GM19193 (cell line): Measurements from ENCODE around the gene MYH13.

ENCODE experiments used
- POLR2A ChIP-seq: IDR thresholded peaks from 4 replicates; pipeline ENCODE4 v1.6.1; 2011; ENCODE audit not compliant: insufficient read depth, insufficient read length; ENCODE audit errors: extremely low read depth

The MYH13 gene

GRCh38 chr17:10372906-10373305 is at the start of gene MYH13:
TSS of gene MYH13 (minus strand) at chr17:10373006. CDS start at chr17:10364530, 8,476 bp downstream.
- TF ChIP-seq POLR2A, result no peak

DNA sequence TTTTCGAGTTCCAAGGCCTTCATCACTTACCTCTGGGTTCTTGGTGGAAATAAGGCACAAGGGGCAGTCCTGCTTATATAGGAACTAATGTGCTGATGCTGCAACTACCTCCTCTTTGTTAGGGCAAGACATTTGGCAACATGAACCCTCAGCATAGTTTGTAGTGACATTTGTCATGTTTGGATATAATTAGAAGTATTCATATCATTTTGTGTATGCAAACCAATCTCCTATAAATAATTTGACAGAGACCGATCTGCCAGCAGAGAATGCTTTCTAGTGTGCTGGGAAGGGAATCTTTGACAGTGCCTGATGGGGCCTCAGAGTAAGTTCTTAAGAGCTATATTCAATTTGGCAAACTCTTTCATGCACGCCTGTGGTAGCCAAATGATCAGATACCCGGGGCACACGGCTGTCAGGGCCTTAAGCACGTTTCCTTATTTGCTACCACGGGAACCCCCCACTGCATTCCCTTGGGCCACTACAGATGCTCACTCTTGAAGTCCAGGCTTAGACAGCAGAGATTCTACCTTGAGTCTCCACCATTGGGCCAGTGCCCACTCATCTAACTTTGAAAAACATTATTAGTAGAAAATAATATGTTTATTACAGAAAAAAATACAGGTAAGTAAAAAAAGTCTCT is 49.2 kb upstream of the MYH13 start, which contains the start of gene MYH8:
Gene MYH8, minus strand, starts transcription at position 51 of the 643 bp plus-strand sequence. CDS start 1,723 bp downstream, outside the sequence.
- no peak for TF ChIP-seq POLR2A

- TF ChIP-seq POLR2A, result no peak
Observed at GRCh38 chr17:10421211-10421610, 48.4 kb upstream of the MYH13 start.

GRCh38 chr17:10420811-10421210 is 48.0 kb upstream of the MYH13 start:
- no peak for TF ChIP-seq POLR2A

DNA sequence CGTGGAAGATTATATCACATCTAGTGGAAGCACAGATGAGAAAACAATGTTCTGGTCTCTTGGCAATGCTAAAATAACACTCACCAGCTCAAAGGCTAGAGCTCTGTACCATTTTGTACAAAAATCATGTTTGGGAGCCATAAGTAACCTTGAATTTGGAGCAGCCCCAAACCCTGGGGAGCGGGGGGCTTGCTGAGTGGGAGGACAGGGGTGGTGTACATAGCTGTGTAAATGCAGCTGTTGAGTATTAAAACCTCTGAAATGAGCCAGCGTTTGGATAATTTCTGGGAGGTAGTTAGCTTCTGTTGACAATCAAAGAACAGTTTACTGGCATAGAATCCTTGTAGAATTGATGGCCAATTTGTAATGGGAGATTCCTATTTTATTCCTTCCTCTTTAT is 44.6 kb upstream of the MYH13 start:
- no peak for TF ChIP-seq POLR2A

DNA sequence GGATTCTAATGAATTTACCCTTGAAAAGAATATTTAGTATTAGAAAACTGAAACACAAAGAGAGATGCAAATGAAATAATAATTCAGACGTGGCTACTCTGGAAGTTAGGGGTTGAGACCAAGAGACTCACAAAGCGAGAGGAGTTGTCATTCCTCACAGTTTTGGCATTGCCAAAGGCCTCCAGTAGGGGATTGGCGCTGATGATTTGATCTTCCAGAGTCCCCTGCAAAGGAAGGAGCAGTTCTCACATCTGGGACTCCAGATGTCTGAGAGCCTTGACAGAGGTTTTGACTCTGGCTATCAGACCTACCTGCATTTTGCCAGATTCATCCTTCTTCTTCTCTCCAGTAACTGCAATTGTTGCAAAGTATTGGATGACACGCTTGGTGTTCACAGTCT is 42.4 kb upstream of the MYH13 start:
- TF ChIP-seq POLR2A, result no peak

DNA sequence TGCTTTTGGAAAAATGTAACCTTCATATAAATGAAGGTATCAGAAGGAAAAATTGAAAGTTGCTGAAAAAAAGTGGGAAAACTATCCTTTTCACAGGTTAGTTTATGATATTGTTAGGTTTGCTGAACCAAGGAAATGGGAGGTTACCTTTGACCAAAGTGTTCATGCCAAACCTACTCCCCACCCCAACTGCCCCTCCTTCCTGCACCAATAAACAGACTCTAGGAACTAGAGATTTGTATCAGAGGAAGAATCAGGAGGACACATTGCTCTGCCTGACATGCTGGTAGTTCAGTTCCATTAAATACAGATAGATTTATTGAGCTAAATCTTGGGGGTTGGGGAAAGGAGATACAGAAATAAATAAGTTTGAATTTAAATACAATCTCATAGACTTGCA is 30.8 kb upstream of the MYH13 start:
- no peak for TF ChIP-seq POLR2A

GRCh38 chr17:10398352-10398751 is 25.5 kb upstream of the MYH13 start:
- TF ChIP-seq POLR2A, result no peak

DNA sequence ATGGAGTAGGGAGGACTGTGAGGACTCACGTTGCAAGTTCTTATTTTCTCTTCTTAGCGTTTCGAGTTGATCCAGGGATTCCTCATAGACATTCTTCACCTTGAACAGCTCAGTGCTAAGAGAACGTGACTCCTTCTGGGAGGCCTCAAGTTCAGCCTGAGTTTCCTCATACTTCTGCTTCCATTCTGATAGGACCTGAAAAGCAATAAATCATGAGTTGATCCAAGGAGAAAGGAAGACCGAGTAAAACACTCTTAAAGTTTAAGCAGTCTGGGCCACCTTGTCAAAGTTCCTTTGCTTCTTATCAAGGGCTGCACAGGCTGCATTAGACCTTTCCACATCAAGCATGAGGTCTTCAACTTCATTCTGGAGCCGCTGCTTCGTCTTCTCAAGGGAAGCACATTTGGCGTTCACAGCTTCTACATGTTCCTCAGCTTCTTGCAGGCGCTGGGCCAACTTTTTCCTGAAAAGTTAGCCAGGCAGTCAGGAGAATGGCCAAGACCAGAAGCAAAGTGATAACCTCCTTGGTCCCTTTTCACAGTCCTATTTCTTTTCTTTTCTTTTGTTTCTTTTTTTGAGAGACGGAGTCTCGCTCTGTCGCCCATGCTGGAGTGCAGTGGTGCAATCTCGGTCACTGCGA is 23.8 kb upstream of the MYH13 start:
- TF ChIP-seq POLR2A, result no peak

DNA sequence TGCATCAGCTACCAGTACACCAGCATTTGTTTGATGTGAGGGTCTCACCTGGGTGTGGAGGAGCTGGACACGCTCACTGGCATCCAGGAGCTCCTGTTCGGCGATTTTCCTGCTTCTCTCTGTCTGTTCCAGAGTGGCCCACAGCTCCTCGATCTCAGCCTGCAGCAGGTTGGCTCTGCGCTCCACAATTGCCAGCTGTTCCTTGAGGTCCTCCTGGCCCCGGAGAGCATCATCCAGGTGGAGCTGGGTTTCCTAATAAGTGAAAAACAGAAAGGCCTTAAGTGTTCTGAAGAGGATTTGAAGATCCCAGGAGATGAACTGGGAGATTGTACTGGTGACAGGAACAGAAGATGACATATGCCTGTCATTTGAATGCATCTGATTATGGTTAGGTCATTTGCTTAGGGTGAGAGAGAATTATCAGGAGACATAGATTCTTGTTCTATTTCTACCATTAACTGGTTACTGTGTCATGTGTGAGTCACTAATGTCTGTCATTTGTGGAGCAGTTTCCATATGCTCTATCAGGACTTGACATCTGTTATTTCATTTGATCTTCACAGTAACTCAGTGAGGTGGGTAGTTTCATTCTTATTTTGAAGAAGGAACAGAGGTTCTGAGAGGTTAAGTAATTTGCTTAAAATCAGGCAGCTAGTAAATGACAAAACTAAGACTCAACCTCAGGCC is 21.5 kb upstream of the MYH13 start:
- no peak for TF ChIP-seq POLR2A

DNA sequence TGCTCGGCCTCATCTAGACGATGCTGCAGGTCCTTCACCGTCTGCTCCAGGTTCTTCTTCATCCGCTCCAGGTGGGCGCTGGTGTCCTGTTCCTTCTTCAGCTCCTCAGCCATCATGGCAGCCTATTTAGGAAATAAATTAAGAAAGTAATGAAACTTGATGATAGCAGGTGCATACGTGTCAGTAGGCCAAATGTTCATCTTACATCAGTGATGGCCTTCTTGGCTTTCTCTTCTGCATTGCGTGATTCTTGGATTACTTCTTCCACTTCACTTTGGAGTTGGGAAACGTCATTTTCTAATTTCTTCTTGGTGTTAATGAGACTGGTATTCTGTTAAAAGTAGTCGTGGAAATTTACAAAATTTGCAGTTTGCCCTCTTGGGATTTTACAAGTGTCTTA is 20.1 kb upstream of the MYH13 start:
- no peak for TF ChIP-seq POLR2A

DNA sequence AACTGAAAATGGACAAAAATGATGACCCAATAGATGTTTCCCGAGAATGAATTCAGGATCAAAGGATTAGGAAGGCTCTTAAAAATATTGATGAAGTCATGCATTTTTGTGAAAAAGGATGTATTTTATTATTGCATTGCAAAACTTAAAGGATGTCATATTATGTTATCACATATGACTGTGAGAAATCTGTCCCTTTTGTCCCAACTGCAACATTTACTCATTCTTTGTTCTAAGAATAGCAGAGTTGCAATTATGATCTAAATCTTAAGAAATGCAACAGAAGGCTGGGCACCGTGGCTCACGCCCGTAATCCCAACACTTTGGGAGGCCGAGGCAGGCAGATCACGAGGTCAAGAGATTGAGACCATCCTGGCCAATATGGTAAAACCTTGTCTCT is 13.1 kb upstream of the MYH13 start:
- TF ChIP-seq POLR2A, result no peak

- no peak for TF ChIP-seq POLR2A
Observed at GRCh38 chr17:10384175-10384574, 11.4 kb upstream of the MYH13 start.

DNA sequence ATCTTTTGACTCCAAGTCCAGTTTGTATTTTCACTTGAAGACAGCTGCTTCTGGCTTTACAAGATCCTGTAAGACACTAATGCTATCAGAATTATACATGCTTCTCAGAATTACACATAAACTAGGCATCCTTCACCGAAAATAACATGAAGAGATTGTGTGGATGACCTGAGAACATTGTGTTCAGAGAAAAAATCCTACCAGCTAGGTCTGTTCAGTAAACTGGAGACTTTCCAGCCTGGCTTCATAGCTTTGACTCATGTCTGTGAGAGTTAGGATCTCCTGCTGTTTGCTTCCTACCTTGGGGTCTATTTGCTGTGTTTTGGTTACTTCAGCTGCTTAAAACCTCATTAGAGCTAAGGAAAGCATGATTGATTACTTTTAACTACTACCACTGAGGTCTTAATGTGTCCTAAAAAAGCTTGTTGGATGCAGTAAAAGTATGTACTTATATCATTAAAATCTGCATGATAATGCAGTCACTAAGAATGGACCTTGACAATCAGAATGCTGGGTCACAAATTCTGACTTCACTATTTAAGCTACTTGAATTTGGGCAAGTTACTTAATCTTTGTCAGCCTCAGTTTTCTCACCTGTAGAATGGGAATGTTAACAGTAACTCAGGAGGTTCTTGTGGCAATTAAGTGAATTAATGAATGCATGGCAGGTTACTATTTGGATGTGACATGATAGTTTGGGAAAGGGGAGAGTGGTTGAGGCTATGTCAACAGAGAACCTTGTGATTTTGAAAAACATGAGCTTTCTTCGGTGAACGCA is 8.0 kb upstream of the MYH13 start:
- no peak for TF ChIP-seq POLR2A

DNA sequence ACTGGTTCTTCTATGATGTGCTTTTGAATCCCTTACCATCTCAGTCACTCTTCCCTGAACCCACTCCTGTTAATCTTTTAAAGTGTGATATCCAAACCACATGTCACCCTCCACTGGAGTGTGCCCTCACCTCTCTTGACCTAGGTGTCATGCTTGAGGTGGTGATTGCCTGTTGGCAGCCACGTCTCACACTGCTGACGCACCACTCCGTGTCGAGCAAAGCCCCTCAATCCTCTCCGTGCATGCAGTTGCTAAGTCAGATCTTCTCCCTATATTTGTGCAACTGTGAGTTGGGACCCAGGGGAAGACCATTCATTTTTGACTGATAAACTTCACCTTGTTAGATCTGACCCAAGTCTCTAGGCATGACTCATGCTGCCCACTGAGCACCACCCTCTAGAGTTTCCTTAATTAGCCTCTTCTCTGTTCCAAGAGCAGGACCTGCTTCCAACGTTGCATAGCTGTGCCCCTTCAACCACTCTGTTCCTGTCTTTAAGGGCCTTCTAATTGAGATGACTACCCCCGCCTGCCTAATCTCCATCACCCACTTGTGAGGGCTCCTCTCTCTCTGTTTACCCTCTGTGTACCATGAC is 2.7 kb downstream of the MYH13 start:
- TF ChIP-seq POLR2A, result no peak
